HG03342 (cell line): ENCODE data around the gene GALNT9.

Experiments used
- ATAC-seq: cut with Tn5 transposase; IDR thresholded peaks from one replicate; pipeline ENCODE4 v1.9.1; 2021; ENCODE audit warnings: mild to moderate bottlenecking, moderate library complexity; ENCODE audit not compliant: unreplicated experiment

Gene GALNT9

DNA sequence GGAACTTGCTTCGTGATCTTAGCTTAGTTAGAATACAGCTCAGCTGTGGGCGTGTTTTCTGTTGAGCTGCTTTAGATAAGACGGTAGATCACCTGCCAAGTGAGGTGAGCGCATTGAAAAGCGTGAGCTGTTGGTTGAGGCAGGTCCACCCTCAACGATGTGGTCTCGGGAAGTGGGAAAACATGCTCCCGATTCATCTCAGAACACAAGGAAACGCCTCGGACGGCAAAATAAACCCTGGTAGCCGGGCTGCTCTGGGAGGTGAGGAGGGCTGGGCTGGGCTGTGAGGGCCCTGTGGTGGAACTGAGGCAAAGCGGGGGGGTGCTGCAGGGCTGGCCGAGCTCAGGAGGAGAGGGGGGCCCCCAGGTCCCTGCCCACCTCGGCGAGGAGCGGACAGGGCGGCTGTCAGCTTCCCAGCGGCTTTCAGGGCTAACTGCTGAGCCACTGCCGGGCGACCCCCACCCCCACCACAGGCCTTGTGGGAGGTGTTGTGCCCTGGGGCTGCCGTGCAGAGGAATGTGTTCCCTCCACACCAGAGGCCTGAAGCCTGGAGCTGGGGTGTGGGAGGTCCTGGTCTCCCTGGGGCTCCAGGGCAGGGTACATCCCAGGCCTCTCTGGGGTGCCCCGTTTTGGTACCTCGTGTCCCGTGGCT, 154.4 kb downstream of the GALNT9 start:
- no peak for ATAC-seq

GRCh38 chr12:132174015-132174838, 155.2 kb downstream of the GALNT9 start:
- ATAC-seq: no peak

- no peak for ATAC-seq
Observed at GRCh38 chr12:132173135-132174014, 156.0 kb downstream of the GALNT9 start.

DNA sequence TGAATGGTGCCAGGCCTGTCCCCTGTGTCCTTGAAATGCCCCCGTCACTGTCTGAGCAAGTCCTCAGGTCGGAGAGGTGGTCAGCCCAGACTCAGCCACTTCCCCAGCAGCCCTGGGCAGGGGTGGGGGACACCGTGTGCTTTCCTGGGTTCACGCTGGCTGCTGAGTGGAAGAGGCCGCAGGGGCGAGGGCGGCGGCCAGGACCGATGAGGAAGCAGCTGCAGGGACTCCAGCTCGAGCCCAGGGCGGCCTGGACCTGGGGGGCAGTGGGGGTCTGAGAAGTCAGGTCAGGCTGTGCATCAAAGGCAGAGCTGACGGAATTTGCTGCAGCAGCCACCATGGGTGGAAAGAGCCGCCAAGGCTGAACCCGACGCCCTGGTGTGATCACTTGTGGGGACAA, 156.8 kb downstream of the GALNT9 start:
- no peak for ATAC-seq

DNA sequence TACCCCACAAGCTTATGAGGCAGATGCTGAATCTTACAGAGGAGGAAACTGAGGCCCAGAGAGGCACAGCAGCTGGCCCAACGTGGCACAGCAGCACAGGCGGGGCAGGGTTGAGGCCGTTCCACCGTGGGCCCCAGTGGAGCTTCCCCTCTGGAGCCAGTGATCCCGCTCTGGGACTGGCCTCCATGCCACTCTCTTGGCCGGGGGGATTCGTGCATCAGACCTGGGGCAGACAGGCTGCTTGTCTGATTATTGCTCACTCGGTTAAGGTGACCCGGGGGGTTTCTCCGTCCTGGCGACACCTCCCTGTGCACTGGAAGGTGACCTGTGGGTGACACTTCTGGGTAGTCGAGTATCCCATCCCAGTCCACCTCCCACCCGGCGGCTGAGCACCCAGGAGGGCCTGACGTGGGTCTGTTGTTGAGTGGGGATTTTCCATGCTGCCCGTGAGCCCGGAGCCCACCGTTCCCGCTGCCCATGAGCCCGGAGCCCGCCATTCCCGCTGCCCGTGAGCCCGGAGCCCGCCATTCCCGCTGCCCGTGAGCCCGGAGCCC, 157.3 kb downstream of the GALNT9 start:
- no peak for ATAC-seq

- ATAC-seq: no peak
Observed at GRCh38 chr12:132171293-132171967, 158.0 kb downstream of the GALNT9 start.

- no peak for ATAC-seq
Observed at GRCh38 chr12:132170637-132171292, 158.6 kb downstream of the GALNT9 start.

- no peak for ATAC-seq
Observed at GRCh38 chr12:132170094-132170636, 159.2 kb downstream of the GALNT9 start.

- ATAC-seq: no peak
Observed at GRCh38 chr12:132169376-132169775, 160.0 kb downstream of the GALNT9 start.

- no peak for ATAC-seq
Observed at GRCh38 chr12:132168311-132169031, 160.9 kb downstream of the GALNT9 start.

- ATAC-seq: no peak
Observed at GRCh38 chr12:132167611-132168310, 161.6 kb downstream of the GALNT9 start.

GRCh38 chr12:132166801-132167591, 162.4 kb downstream of the GALNT9 start:
- ATAC-seq: no peak

- ATAC-seq: no peak
Observed at GRCh38 chr12:132166093-132166492, 163.3 kb downstream of the GALNT9 start.

DNA sequence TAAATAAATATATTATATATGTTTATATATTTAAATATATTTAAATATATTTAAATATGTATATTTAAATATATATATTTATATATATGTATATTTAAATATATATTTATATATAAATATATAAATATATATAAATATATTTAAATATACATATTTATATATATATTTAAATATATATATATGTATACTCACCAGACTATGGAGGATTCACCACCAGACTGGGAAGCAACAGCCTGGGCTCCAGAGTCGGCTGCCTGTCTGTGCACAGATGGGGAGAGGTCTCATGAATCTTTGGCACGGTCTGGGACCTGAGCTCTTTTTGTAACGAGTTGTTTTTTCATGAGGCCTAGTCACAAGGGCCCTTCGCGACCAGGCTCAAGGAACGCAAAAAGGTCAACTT, 163.8 kb downstream of the GALNT9 start:
- ATAC-seq: no peak

GRCh38 chr12:132164426-132164825, 165.0 kb downstream of the GALNT9 start:
- ATAC-seq: no peak

DNA sequence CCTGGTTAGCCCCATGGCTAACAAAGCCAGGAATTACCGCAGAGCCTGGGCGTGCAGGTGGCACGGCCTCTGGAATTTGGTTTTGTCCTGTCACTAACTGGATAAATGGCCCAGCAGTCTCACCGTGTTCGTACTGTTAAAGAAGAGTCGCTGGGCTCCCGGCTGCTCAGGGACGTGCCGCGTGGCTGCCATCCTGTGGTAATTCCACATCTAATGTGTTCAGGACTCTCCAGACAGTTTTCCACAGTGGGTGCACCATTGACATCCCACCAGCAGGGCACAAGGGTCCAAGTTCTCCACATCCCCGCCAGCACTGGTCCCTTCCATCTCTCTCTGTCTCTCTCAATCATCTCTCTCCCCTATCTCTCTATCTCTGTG, 165.5 kb downstream of the GALNT9 start:
- ATAC-seq: no peak

GRCh38 chr12:132163041-132163910, 166.1 kb downstream of the GALNT9 start:
- no peak for ATAC-seq
